ENCODE data around the gene TROAP.
A peak's percentile ranks its signal among the peaks of the same experiment; 100 is the strongest.

Gene TROAP

GRCh38 chr12:49341777-49342065, 18.7 kb downstream of the TROAP start:
- no peak overlapping the region; the same call in 1 of the 2 replicates for H3K4me3 ChIP-seq (ENCODE audit: low read depth, low read length)
- TF ChIP-seq, protein P1, sequence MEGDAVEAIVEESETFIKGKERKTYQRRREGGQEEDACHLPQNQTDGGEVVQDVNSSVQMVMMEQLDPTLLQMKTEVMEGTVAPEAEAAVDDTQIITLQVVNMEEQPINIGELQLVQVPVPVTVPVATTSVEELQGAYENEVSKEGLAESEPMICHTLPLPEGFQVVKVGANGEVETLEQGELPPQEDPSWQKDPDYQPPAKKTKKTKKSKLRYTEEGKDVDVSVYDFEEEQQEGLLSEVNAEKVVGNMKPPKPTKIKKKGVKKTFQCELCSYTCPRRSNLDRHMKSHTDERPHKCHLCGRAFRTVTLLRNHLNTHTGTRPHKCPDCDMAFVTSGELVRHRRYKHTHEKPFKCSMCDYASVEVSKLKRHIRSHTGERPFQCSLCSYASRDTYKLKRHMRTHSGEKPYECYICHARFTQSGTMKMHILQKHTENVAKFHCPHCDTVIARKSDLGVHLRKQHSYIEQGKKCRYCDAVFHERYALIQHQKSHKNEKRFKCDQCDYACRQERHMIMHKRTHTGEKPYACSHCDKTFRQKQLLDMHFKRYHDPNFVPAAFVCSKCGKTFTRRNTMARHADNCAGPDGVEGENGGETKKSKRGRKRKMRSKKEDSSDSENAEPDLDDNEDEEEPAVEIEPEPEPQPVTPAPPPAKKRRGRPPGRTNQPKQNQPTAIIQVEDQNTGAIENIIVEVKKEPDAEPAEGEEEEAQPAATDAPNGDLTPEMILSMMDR (IDR thresholded peaks at IDR 0.05; ENCODE audit: low read depth, low read length) = no peak

- TF ChIP-seq, protein P1 (IDR thresholded peaks at IDR 0.05; ENCODE audit: low read depth, low read length) = peak; percentile 77
- peak overlapping the region; percentile 32 for H3K4me3 ChIP-seq (ENCODE audit: low read depth, low read length)
Observed at GRCh38 chr12:49342066-49342913, 19.2 kb downstream of the TROAP start.

- TF ChIP-seq, protein P1 (IDR thresholded peaks at IDR 0.05; ENCODE audit: low read depth, low read length) = no peak
- H3K4me3 ChIP-seq (ENCODE audit: low read depth, low read length) = peak overlapping the region; percentile 32
Observed at GRCh38 chr12:49342914-49343731, 20.1 kb downstream of the TROAP start.

DNA sequence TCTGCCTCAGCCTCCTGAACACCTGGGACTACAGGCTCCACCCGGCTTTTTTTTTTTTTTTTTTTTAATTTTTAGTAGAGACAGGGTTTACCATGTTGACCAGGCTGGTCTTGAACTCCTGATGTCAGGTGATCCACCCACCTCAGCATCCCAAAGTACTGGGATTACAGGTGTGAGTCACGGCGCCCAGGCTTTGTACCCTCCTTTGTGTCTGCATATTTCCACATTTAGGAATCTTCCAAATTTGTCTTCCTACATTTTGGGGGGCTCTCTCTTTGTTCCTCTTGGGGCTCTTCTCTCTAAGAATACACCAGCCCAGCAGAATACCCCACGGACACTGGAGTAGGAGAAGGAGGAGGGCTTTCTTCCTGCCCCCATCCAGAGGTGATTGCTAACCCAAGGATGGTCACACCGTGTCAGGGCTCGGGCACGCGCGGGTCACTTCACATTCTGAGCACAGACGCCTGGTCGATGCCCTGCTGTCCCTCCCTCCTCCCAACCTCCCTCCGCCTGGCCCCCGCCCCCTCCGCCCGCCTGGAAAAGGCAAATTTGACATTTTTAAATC, 21.5 kb downstream of the TROAP start:
- TF ChIP-seq, protein P1 (IDR thresholded peaks at IDR 0.05; ENCODE audit: low read depth, low read length) = no peak
- no peak overlapping the region for H3K4me3 ChIP-seq (ENCODE audit: low read depth, low read length)

GRCh38 chr12:49345051-49345824, 22.2 kb downstream of the TROAP start:
- H3K4me3 ChIP-seq (ENCODE audit: low read depth, low read length) = peak overlapping the region; percentile 40

GRCh38 chr12:49345825-49346658, 23.0 kb downstream of the TROAP start:
- H3K4me3 ChIP-seq (ENCODE audit: low read depth, low read length) = peak overlapping the region; percentile 40

More at GRCh38 chr12:49345051-49345824, 22.2 kb downstream of the TROAP start:
- TF ChIP-seq, protein P1 (IDR thresholded peaks at IDR 0.05; ENCODE audit: low read depth, low read length) = no peak

More at GRCh38 chr12:49345825-49346658, 23.0 kb downstream of the TROAP start:
- TF ChIP-seq, protein P1 (IDR thresholded peaks at IDR 0.05; ENCODE audit: low read depth, low read length) = no peak
